Muscle layer of colon (tissue), 2 donors: Measurements from ENCODE around the gene SIRT7.

Source experiments
- H3K27ac ChIP-seq: one replicate; pipeline ENCODE4 v1.7.0; 2013; ENCODE audit warnings: low read depth, mild to moderate bottlenecking, low read length, moderate library complexity
- H3K27me3 ChIP-seq, 2 donors: one replicate each; pipeline ENCODE4 v1.7.0; 2013; ENCODE audit warnings: low read length in 2 of 2, mild to moderate bottlenecking in 2 of 2; ENCODE audit not compliant: insufficient read depth in 2 of 2, control insufficient read depth in 1 of 2
- H3K36me3 ChIP-seq: one replicate; pipeline ENCODE4 v1.7.0; 2013; ENCODE audit warnings: mild to moderate bottlenecking, low read length; ENCODE audit not compliant: insufficient read depth
- H3K4me1 ChIP-seq: one replicate; pipeline ENCODE4 v1.7.0; 2013; ENCODE audit warnings: mild to moderate bottlenecking, low read length; ENCODE audit not compliant: insufficient read depth
- H3K4me3 ChIP-seq, 2 donors: one replicate each; pipeline ENCODE4 v1.7.0; 2013; ENCODE audit warnings: low read length in 2 of 2, low read depth in 1 of 2, mild to moderate bottlenecking in 1 of 2, moderate library complexity in 1 of 2
- H3K9ac ChIP-seq: one replicate; pipeline ENCODE4 v1.7.0; 2013; ENCODE audit warnings: low read length
- H3K9me3 ChIP-seq: one replicate; pipeline ENCODE4 v1.7.0; 2013; ENCODE audit warnings: mild to moderate bottlenecking, low read length
- donor health status: abdominal sarcoma.
- donor health status: Adenocarcinoma of cecum.

SIRT7 gene

GRCh38 chr17:81928544-81929252, 10.7 kb upstream of the SIRT7 start:
- no peaks in the 10 kb centered on the region for H3K9me3 ChIP-seq
- H3K27ac ChIP-seq = no peak overlapping the region
- H3K4me3 ChIP-seq = peak overlapping the region in 1 of 2 donors; percentile 47
- H3K4me1 ChIP-seq = peaks cover 35% of the 10 kb centered on the region
- H3K36me3 ChIP-seq = no peaks in the 10 kb centered on the region
- H3K9ac ChIP-seq = no peak overlapping the region
- H3K27me3 ChIP-seq = peaks cover 0 to 12% of the 10 kb centered on the region in 2 donors

GRCh38 chr17:81927653-81928543, 9.9 kb upstream of the SIRT7 start, which contains the start of gene MAFG:
Gene MAFG, minus strand, starts transcription at chr17:81927735. Its CDS starts 4,550 bp downstream, at chr17:81923185.
- Histone ChIP-seq H3K4me3 (peak within 1 kb of the TSS; percentile 80 to 96), H3K27ac (peak within 1 kb of the TSS; percentile 97), H3K4me1 (peaks cover 36% of the 10 kb centered on the region), H3K9me3 (no peaks in the 10 kb centered on the region), H3K27me3 (peaks cover 0 to 12% of the 10 kb centered on the region in 2 donors), H3K9ac (peak within 1 kb of the TSS; percentile 58), H3K36me3 (no peaks in the 10 kb centered on the region)

- Histone ChIP-seq H3K36me3 (peaks cover 2% of the 10 kb centered on the region), H3K27ac (peak overlapping the region; percentile 97), H3K4me3 (peak overlapping the region; percentile 80 to 96), H3K9me3 (no peaks in the 10 kb centered on the region), H3K9ac (peak overlapping the region; percentile 58), H3K4me1 (peaks cover 39% of the 10 kb centered on the region), H3K27me3 (peaks cover 0 to 12% of the 10 kb centered on the region in 2 donors)
Measured at GRCh38 chr17:81927152-81927652, 9.2 kb upstream of the SIRT7 start.

GRCh38 chr17:81926451-81927151, 8.6 kb upstream of the SIRT7 start:
- Histone ChIP-seq H3K4me1 (peaks cover 44% of the 10 kb centered on the region), H3K27me3 (peaks cover 0 to 12% of the 10 kb centered on the region in 2 donors), H3K36me3 (peaks cover 7% of the 10 kb centered on the region), H3K9me3 (no peaks in the 10 kb centered on the region), H3K9ac (peak overlapping the region; percentile 58), H3K4me3 (peak overlapping the region; percentile 80 to 96), H3K27ac (peak overlapping the region; percentile 97)

GRCh38 chr17:81925860-81926450, 8.0 kb upstream of the SIRT7 start:
- Histone ChIP-seq H3K4me1 (peaks cover 44% of the 10 kb centered on the region), H3K4me3 (peak overlapping the region; percentile 80 to 96), H3K9ac (peak overlapping the region; percentile 58), H3K27me3 (peaks cover 0 to 12% of the 10 kb centered on the region in 2 donors), H3K27ac (peak overlapping the region; percentile 97), H3K36me3 (peaks cover 9% of the 10 kb centered on the region), H3K9me3 (no peaks in the 10 kb centered on the region)

- H3K4me1 ChIP-seq = peaks cover 48% of the 10 kb centered on the region
- H3K9ac ChIP-seq = no peak overlapping the region
- peaks cover 0 to 12% of the 10 kb centered on the region in 2 donors for H3K27me3 ChIP-seq
- H3K4me3 ChIP-seq = peak overlapping the region in 1 of 2 donors; percentile 27
- peaks cover 19% of the 10 kb centered on the region for H3K36me3 ChIP-seq
- peak overlapping the region; percentile 12 for H3K27ac ChIP-seq
- no peaks in the 10 kb centered on the region for H3K9me3 ChIP-seq
Measured at GRCh38 chr17:81924557-81925532, 6.9 kb upstream of the SIRT7 start.

- Histone ChIP-seq H3K9me3 (no peaks in the 10 kb centered on the region), H3K4me3 (peak overlapping the region; percentile 18 to 27), H3K4me1 (peaks cover 44% of the 10 kb centered on the region), H3K27me3 (peaks cover 0 to 4% of the 10 kb centered on the region in 2 donors), H3K36me3 (peaks cover 32% of the 10 kb centered on the region), H3K27ac (peak overlapping the region; percentile 24), H3K9ac (peak overlapping the region; percentile 27)
Measured at GRCh38 chr17:81923302-81924260, 5.6 kb upstream of the SIRT7 start.

- peaks cover 38% of the 10 kb centered on the region for H3K4me1 ChIP-seq
- H3K27me3 ChIP-seq = no peaks in the 10 kb centered on the region
- no peak overlapping the region for H3K9ac ChIP-seq
- peak overlapping the region in 1 of 2 donors; percentile 18 for H3K4me3 ChIP-seq
- H3K9me3 ChIP-seq = no peaks in the 10 kb centered on the region
- H3K27ac ChIP-seq = peak overlapping the region; percentile 24
- H3K36me3 ChIP-seq = peaks cover 32% of the 10 kb centered on the region
Measured at GRCh38 chr17:81922566-81923301, 4.8 kb upstream of the SIRT7 start.
